Lower leg skin (tissue), 3 donors: ENCODE data around the gene XYLT1.

Source experiments
- CTCF ChIP-seq, 3 donors: fragments of 450-650 bp; IDR thresholded peaks; one replicate each; pipeline ENCODE4 v1.5.1; 2016; ENCODE audit warnings: antibody characterized with exemption in 3 of 3, mild to moderate bottlenecking in 3 of 3, moderate library complexity in 2 of 3
- POLR2A ChIP-seq, 2 donors: fragments of 450-650 bp; IDR thresholded peaks; one replicate each; pipeline ENCODE4 v1.6.1; 2016 to 2017; ENCODE audit warnings: antibody characterized with exemption in 2 of 2, mild to moderate bottlenecking in 1 of 2, moderate library complexity in 1 of 2

GRCh38 chr16:17382514-17382913, 88.2 kb downstream of the XYLT1 start:
- no peak for TF ChIP-seq POLR2A (IDR thresholded peaks at IDR 0.05)
- TF ChIP-seq CTCF (IDR thresholded peaks at IDR 0.05) = no peak
